GM21515 (cell line): ENCODE measurements around the gene HS1BP3.

Source experiments
- ATAC-seq: cut with Tn5 transposase; IDR thresholded peaks from one replicate; pipeline ENCODE4 v1.9.1; 2021; ENCODE audit not compliant: unreplicated experiment

Gene HS1BP3

DNA sequence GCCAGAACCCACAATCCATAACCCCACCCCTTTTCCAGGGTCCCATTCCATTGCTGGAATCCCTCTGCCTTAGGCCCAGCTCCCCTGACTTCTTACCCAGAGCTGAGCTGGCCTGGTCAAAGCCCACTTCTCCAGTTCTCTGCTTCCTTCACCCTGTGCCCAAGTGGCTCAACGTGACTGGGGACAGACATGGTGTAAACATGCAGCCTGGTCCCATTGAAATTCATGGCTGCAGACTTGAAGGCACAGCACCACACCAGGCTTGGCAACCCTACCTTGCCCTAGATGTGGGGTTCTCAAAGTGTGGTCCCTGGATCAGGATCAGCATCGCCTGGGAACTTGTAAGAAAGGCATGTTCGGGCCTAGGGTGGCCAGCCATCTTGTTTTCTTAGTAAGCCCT is 3.7 kb downstream of the HS1BP3 start:
- no peak for ATAC-seq

DNA sequence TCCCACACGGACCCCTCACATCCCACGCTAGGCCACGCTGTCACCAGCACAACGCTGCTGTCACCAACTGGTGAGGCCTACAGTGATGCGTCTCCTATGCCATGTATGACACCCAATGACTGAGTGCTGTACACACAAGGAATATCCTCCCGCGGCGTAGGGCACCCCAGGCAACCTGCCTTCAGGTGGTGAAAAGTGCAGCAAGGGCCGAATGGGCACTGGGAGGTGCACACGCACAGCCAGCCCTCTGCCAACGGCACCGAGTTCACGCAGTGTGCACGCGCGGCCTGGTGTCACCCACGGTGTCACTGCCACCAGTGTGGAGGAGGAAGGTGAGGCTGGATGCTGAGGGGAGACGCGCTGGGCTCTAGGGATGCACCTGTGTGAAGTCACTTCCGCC is 4.5 kb downstream of the HS1BP3 start:
- ATAC-seq: no peak

DNA sequence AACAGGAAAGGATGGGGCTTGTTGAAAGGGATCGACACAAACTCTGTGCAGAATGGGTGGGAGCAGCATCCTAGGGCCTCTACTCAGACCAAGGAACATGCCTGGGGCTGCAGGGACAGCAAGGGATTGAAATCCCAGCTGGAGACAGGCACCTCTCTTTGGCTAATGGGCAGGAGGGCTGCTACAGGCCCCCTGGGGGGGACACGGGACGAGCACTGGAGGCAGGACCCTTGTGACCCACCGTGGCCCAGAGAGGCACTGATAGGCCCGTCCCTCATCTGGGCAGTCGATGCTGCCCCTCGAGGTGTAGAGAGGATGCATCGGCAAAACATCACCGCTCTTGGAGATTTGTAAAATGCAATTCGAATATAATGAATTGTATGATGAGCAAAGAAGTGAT is 5.1 kb downstream of the HS1BP3 start:
- no peak for ATAC-seq

DNA sequence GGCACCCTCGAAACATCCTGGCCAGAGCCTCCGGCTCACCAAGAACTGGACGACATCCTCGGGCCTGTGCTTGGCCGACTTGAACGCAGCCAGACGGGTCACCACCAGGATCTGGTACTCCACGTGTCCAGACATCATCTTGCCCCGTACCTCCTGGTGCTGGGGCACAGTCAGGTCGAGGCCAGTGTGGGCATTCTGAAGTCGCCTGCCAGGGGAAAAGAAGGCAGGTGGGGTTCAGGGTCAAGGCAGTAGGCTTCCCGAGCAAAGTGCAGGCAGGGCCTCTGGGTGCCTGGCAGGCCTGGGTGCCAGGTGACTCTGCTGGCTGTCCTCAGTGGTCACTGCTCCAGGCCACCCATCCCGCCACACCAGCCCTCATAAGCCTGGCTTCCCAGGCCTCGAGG is 5.6 kb downstream of the HS1BP3 start:
- ATAC-seq: no peak

DNA sequence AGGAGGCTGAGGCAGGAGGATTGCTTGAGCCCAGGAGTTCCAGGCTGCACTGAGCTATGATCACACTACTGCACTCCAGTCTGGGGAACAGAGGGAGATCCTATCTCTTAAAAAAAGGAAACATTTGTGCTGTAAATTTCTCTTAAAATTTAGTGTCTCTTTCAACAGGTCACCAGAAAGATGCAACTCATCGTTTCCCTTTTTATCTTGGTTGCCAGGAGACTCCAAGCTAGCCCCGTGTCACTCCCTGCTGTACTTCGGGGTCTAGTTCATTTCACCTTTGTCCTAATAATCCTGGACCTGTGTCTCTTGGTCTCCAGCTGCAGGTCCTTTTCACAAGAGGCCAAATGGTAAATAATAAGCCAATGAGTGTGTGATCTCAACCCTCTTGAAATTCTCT is 7.1 kb downstream of the HS1BP3 start:
- ATAC-seq: no peak

DNA sequence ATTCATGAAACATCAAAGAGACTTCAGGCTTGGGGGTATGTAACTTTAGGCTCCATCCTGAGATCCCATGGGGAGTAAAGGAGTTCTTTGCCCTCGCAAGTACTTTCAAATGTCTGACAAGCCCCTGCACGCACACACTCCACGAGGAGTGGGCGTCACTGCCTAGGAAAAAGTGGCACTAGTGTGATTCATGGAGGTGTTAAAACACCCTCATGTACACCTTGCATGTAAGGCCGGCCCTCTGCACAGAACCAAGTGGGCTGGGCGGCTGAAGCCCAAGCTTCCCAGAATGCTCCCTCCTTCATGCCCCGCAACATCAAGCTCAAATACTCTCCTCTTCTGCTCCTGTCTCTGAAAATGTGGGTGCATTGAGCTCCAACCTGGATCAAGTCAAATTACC is 7.8 kb downstream of the HS1BP3 start:
- no peak for ATAC-seq

DNA sequence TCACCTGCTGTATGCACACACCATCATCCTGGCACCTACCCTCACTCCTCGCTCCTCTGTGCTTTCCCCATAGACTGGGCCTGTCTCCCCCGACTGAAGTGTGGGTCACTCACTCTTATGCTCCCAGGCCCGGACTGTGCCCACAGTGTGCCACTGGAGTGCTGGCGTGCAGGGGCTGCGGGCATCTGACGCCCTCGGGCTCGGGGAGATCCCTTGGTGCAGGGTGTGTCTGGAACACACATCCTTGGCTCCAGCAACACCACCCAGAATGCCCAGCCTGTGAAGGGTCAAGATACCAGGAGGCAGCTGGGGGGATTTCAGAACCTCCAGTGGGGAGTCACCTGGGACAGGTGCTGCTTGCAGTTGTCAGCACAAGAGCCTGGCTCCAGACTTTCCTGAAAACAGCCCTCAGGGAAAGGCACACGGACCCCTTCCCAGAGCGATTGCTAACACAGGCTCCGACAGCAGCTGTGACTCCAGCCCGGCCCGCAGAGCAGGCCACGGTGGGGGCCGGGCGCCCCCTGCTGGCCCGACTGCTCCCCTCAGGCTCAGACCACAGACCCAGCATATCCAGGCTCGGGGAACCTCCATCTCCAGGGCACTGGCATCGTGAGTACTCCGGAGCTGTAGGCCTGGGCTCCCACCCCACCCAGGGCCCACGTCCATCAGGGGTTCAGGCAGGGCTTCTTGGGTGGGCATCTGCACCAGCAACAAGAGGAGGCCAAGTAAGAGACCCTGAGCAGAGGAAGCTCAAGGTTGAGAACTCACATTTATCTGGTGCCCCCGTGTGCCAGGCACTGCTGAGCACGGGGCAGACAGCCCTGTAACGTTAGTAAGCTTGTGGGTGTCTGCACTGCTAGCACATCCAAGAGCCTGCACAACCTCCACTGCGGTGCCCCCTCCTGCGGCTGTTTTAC is 8.6 kb downstream of the HS1BP3 start:
- ATAC-seq: peak; percentile 97

DNA sequence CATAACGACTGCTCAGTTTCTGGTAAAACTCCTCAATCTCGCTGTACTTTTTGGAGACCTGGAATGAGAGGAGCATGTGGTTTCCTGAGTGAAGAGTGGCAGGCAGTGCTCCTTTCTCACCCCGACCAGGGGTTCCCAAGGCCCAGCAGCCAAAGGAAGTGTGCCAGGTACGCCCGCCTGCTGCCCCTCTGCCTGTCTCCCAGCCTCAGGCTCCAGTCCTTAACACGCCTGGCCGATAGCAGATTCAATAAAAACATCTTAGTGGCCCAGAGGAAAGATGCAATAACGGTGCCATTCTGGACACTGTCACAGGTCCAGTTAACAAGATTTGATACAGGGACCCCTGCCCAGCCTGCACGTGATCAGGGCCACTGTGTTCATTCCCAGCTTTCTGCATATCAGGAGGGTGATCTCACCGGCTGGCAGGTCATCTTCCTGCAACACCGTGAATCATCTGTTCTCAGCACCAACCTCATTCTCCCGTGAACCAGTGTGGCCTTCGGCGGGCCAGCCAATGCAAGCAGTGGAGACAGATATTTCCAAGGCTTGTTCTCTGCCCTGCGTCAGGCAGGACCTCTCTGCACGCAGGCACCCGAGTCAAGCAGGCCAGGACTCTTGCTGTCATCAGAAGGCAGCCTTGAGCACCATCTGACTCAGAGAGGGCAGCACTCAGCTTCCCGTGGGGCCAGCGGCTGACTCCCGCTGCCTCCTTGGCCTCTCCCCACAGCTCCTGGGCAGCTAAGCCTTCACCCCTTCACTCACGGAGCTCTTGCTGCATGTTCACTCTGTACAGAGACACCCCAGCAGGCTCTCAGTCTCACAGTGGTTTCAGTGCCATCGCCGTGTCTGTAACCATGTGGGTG is 9.5 kb downstream of the HS1BP3 start:
- ATAC-seq: no peak

DNA sequence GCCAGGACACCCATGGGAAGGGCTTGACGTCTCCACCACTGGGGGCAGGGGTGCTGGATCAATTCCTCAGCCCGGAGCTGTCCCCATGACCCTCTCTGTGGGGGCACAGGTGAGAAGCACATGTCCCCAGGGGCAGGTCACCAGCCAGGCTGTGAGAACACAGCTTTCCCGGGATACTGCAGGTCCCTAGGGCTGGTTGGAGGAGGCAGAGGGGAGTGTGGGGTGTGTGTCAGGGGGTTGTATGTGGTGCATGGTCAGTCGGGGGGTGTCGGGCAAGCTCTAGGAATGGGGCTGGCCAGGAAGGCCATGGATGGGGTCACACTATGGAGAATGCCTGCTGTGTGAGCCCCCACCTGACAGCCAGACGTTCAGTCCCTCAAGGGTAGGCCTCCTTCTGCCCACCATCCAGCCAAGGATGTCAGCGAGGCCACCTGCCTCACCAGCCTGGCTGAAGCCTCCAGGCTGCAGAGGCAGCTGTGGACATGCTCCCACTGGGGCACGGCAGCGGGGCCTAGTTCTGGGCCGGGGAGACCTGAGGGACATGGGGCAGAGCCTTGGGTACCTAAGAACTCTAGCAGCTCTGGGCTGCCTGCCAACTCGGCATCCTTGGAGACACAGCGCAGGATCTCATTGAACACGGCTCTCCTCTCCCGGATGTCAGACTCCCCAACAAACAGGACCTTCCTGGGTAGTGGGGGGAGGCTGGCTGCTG is 10.3 kb downstream of the HS1BP3 start:
- no peak for ATAC-seq

DNA sequence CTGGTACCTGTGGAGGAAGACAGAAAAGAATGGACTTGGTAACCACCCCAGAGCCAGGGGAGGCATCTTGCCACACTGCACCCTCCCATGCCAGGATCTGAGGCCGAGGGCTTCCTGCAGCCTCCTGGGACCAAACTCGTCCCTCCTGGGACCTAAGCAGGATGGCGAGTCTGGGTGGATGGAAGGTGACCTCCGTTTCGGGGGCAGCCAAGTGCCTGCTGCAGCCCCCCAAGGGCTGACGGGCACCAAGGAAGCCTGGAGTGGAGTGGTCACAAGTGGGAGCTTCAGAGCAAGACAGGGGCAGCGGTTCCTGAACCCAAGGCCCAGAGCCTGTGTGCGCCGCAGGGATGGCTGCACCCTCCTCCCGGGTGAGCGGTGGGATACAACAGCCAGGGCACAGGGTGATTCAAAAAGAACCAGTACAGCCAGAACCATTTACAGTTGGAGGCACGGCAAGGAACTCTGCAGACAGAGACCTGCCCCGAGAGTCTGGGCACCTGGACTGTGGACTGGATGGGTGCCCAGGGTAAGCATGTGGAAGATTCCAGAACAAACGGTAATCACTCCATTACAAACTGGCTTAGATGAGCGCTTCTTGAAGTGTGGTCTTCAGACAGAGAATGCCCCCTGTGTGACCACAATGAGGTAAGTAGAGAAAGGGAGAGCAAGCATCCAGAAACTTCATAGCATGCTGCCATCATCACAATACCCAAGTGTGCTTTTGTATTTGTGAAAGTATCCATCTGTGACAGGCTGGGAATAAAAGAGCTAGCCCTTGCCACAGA is 12.1 kb downstream of the HS1BP3 start:
- ATAC-seq: no peak

DNA sequence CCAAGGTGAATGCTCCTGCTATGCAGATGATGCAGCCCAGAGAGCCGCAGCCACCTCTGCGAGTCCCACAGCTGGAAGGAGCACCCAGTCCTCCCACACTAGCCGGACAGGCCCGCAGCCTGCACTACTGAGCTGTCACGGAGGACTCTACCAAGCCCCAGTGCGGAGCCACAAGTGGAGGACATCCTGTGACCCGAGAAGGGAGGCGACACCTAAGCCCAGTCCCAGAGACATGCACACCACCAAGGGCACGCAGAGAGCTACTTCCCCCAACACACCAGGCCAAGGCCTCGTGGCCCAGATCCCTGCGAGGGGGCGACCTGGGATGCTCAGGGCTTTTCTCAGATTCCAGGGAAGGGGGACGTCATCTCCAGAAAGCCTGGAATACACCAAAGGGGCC is 12.9 kb downstream of the HS1BP3 start:
- no peak for ATAC-seq

DNA sequence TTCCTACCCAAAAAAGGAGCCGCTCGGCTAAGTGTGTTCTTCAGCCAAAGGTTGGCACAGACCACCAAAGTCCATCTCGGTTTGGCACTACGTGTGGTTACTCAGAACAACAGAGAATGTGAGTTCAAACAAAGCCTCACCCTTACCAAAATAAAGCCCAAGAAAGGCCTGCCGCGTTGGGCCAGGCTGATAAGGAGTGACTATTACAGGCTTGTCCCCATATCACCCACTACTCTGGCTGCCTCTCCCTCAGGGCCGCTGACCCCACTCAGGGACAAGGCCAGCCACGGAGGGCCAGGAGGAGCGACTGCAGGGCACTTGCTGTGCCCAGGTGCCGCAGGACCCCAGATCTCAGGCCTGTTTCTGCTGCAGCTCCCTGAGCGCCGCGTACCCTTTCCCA is 13.8 kb downstream of the HS1BP3 start:
- ATAC-seq: no peak

DNA sequence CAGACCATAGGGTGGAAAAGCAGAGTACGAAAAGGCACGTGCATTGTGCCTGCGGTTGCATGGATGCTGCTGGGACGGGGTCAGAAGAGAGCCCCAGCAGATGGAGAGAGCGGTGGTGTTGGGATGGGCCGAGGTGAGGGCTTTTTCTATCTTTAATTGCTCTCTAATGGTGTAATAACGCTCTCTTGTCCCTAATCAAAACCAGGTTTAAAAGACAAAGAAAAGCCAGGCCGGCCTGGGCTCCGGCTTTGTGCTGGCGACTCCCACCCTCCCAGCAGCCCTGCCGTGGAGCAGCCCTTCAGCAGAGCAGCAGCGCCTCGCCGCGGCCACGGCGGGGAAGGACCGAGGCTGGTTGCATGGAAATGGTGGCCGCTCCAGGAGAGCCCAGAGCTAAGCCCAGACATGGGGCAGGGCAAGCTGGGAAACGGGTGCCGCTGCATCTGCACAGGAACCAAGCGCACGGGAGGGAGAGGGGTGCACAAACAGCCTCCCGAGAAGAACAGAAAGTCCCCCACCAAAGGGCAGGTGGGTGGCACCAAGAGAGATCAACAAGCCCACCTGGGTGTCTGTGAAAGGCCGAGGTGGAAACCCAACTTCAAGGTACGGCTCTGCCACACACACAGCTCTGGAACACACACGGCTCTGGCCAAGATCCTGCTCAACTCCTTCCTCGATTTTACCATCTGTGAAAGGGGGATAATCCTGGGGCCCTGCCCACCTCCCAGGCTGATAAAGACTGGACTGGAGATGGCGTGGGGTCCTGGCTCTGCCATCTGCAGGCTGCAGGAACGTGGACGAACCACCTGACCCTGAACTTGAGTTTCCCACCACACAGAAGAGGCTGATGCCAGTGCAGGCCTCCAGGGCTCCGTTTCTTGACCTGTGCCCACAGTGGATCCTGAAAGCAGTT is 15.0 kb downstream of the HS1BP3 start:
- peak; percentile 84 for ATAC-seq

DNA sequence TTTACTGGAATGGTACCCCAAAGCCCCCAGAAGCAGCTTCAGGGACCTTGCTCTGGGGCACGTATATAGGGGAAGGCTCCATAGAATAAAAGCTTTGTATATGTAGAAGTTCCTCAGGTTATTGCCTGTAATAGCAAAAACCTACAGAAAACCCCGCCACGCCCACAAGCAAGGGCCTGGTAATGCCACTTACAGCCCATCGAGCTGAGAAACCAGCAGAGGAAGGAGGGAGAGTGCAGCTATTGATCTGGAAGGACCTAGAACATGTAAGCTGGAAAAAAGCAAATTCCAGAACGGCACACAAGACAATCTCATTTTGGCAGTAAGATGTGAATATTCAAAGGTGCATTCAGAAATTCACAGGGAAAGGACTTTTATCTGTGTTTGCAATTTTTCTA is 15.8 kb downstream of the HS1BP3 start:
- ATAC-seq: no peak

DNA sequence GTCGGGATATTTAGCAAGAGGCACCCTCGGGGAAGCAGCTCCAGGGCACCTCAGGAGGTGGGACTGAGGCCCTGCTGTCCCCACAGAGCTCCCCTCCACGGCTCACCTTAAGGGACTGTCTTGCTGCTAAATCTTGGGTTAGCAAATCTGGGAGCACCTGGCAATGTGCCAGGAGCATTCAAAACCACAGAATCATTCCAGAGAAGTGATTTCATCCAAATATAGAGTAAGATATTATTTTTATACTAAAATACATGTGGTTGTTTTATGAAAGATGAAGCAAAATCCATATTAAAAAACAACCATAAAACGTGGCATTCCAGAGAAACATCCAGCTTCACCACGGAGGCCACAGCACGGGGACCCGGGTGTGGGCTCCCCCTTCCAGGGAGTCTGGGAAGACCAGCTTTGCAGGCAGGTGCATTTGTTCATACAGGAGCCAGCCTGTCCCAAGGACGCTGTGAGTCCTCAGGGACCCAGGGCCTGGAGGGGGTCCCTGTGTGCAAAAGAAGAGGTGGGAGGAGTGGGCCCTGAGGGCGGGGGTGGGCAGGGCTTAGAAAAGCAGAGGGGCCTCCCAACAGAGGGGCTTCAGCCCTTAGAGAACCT is 16.3 kb downstream of the HS1BP3 start:
- no peak for ATAC-seq

DNA sequence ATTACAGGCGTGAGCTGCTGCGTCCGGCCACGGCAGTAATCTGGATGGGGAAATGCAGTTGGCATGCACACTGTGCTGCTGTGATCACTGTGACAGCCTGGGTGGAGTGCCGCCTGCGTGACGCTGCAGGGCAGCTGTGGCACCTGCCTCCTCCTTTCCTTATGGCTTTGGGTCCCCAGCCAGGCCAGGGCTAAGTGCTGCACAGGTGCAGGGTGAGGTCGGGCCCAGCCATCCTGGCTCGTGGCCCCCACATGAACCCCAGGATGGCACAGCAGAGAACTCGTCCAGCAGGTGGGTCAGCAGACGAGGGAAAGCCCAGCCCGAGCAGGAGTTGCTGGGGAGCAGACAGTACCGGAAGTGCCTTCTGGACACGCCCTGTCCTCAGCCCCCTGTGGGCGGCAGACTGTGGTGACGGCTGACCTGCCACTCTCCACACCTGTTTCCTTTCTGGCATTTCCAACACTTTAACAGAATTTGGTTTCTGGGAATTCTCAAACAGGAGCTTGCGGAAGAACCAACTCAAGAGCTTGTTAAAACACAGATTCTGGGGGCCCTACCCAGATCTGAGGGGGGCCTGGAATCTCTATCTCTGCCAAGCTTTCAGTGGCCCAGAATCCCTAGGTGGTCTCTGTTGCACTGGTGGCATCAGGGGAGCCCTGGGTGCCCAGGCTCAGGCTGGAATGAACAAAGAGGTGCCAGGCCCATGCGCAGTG is 16.9 kb downstream of the HS1BP3 start:
- ATAC-seq: no peak

DNA sequence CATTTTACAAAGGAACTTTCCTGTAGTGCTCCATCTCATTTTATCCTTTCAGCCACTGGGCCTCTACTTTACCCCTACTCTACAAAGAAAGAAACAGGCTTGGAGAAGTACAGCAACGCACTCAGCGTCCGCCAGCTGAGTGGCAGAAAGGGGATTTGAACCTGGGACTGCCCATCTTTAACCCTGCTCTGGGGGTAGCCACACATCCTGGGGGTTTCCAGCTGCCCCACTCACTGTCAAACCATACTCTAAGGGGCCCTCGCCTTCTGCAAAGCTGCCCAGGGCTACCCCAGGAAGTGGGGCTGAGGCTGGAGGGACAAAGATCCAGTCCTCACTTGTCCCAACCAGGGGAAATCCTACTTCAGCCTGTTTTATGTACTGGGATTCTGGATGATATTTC is 17.9 kb downstream of the HS1BP3 start:
- ATAC-seq: no peak

DNA sequence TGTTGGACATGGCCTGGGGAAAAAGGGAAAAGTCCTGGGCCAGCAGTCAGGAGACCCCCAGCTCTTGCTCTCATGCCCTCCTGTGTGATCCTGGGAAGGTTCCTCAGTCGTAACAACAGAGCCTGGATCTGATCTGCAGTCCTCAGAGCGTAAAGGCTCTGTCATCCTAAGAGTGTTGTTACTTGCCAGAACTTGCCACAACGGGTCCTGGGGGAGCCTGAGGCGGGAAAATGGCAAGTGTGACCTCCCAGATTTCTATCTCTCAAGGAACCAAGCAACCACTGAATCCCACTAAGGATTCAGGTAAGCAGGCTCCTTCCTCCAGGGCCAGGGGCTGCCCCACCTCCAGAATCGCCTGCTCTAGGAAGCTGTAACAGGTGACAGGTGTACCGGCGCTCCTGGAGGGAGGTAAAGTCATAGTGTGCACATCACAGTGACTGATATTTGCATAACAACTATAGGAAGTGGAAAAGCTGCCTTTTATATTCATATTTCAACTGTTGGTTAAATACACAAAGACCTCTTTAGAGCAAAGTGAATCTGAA is 18.4 kb downstream of the HS1BP3 start:
- no peak for ATAC-seq
